Adrenal gland (tissue), 5 donors: Measurements from ENCODE around the gene SCARB1.

Experiments
- POLR2A ChIP-seq, 2 donors: fragments of 450-650 bp; IDR thresholded peaks; one replicate each; pipeline ENCODE4 v1.6.1; 2017; ENCODE audit warnings: antibody characterized with exemption in 2 of 2, mild to moderate bottlenecking in 2 of 2, moderate library complexity in 1 of 2
- TF ChIP-seq, protein P1 (sequence below), 6 experiments: fragments of 450-650 bp in 4 of 6; fragments of 200-600 bp in 2 of 6; sonication (generic) in 1 of 6; IDR thresholded peaks; 1 replicate in 5 of 6; 2 replicates in 1 of 6; pipeline versions ENCODE4 v1.5.1 to v1.8.0; 2016 to 2021; ENCODE audit warnings: antibody characterized with exemption in 6 of 6, mild to moderate bottlenecking in 2 of 6, moderate library complexity in 1 of 6
- donor health status: DM: no; HTN: no; CAD: no.

DNA sequence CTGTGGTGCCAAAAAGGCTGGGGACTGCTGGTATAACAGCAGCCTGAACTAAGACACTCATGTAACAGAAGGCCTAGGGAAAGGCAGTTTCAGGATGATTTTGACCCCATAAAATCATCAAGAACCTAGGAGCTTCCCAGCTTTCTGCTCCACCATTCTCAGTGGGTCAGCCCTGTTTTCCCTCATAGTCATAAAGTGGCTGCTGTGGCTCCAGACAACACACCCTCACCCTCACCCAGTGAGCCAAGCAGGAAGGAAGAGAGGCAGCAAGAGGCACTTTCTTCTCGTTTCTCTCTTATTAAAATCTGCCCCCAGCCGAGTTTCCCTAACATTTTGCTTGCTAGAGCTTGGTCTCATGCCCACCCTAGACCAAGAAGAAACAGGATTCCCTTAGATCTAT lies 131.8 kb downstream of the SCARB1 start:
- TF ChIP-seq, protein P1, sequence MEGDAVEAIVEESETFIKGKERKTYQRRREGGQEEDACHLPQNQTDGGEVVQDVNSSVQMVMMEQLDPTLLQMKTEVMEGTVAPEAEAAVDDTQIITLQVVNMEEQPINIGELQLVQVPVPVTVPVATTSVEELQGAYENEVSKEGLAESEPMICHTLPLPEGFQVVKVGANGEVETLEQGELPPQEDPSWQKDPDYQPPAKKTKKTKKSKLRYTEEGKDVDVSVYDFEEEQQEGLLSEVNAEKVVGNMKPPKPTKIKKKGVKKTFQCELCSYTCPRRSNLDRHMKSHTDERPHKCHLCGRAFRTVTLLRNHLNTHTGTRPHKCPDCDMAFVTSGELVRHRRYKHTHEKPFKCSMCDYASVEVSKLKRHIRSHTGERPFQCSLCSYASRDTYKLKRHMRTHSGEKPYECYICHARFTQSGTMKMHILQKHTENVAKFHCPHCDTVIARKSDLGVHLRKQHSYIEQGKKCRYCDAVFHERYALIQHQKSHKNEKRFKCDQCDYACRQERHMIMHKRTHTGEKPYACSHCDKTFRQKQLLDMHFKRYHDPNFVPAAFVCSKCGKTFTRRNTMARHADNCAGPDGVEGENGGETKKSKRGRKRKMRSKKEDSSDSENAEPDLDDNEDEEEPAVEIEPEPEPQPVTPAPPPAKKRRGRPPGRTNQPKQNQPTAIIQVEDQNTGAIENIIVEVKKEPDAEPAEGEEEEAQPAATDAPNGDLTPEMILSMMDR (IDR thresholded peaks at IDR 0.05), result no peak
- no peak for TF ChIP-seq POLR2A (IDR thresholded peaks at IDR 0.05)
